Uterus (tissue), 4 donors: Measurements from ENCODE around the gene KLHL24. TPM values are rescaled to one million over a fixed set of nuclear protein-coding genes. Genes with fewer than 3 reads are reported as not detected.
"Not testable (repeated sequence)": the region's sequence is repeated elsewhere in the genome, so short reads cannot be mapped to it uniquely, and the experiment has no call there.

Experiments
- DNase-seq, 2 donors: peaks; one replicate each; pipeline ENCODE4 v3.0.0-alpha.2; 2019 to 2020
- H3K27ac ChIP-seq, 2 donors: fragments of 200-600 bp; sonication (generic); 1 replicate in 1 of 2; 2 replicates in 1 of 2; pipeline ENCODE4 v1.5.1; 2016 to 2018
- H3K27me3 ChIP-seq, 2 donors: fragments of 200-600 bp; sonication (generic); one replicate each; pipeline ENCODE4 v1.5.1; 2018 to 2019; ENCODE audit warnings: control low read depth in 1 of 2
- H3K36me3 ChIP-seq, 2 donors: fragments of 200-600 bp; sonication (generic); one replicate each; pipeline ENCODE4 v1.5.1; 2019; ENCODE audit warnings: control low read depth in 1 of 2
- H3K4me1 ChIP-seq, 2 donors: fragments of 200-600 bp; sonication (generic); one replicate each; pipeline ENCODE4 v1.5.1; 2018 to 2019; ENCODE audit warnings: control low read depth in 1 of 2
- H3K4me3 ChIP-seq, 2 donors: fragments of 200-600 bp; sonication (generic); 1 replicate in 1 of 2; 2 replicates in 1 of 2; pipeline ENCODE4 v1.5.1; 2018 to 2019; ENCODE audit warnings: mild to moderate bottlenecking in 1 of 2
- H3K9me3 ChIP-seq, 2 donors: fragments of 200-600 bp; sonication (generic); one replicate each; pipeline ENCODE4 v1.5.1; 2019; ENCODE audit warnings: control low read depth in 1 of 2
- POLR2A ChIP-seq, 2 donors: fragments of 450-650 bp; IDR thresholded peaks; one replicate each; pipeline ENCODE4 v1.6.1; 2016; ENCODE audit warnings: antibody characterized with exemption in 2 of 2, mild to moderate bottlenecking in 1 of 2, moderate library complexity in 1 of 2
- intact Hi-C: fragments of 100-400 bp; cut with DNase I; formaldehyde crosslinking; loops from one replicate; pipeline ENCODE4 v1.15.1; 2023; ENCODE audit warnings: low total_unique reads
- total RNA-seq, 4 donors: library from RNA; depleted of rRNA in 3 of 4; stranded (reverse); fragments of >200 nt in 3 of 4; gene quantifications; one replicate each; pipeline versions ENCODE4 v1.1.0 to v1.2.4, GENCODE V29; 2014 to 2023
- TF ChIP-seq, protein P1 (sequence below), 4 experiments: fragments of 200-600 bp in 2 of 4; fragments of 450-650 bp in 2 of 4; sonication (generic) in 2 of 4; IDR thresholded peaks; one replicate each; pipeline ENCODE4 v1.5.1; 2016 to 2019; ENCODE audit warnings: antibody characterized with exemption in 4 of 4, mild to moderate bottlenecking in 2 of 4, moderate library complexity in 1 of 4
- donor health status: DM: yes; HTN: yes; CAD: no.

The KLHL24 gene
- total RNA-seq, 4 donors from 2014 or later, result 69.1 to 231 (median 146) TPM

DNA sequence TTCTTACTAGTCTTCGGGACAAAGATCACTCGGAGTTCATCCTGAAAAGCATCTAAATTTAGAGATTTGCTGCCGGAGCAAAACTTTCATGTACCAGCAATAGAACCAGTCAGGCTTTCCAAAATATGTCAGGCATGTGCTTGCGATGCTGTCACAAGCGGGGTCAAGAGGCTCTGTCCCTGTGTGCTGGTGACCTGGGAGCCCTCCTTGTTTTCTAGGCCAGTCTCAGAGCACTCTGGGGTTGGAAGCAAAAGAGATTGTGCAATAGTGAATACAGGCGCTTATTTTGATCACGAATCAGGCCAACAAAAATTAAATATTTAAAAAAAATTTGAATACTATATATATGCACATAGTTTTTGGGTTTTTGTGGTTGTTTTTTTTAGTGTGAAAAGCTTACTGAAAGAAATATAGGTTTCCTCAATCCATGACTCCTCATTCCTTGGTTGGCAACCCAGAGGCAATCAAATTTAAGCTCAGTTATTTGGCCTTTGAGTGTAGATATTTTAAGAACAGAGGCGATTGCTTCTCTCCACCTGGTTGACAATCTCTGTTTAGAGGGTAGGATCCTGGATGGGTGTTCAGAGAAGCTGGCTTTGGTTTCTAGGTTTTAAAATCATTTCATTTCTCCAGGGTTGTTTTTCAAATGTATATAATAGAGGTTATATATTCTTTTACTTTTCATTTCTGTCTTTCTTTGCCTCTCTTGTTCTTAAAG is 8.4 kb upstream of the KLHL24 start:
- TF ChIP-seq POLR2A (IDR thresholded peaks at IDR 0.05), result no peak
- TF ChIP-seq, protein P1, sequence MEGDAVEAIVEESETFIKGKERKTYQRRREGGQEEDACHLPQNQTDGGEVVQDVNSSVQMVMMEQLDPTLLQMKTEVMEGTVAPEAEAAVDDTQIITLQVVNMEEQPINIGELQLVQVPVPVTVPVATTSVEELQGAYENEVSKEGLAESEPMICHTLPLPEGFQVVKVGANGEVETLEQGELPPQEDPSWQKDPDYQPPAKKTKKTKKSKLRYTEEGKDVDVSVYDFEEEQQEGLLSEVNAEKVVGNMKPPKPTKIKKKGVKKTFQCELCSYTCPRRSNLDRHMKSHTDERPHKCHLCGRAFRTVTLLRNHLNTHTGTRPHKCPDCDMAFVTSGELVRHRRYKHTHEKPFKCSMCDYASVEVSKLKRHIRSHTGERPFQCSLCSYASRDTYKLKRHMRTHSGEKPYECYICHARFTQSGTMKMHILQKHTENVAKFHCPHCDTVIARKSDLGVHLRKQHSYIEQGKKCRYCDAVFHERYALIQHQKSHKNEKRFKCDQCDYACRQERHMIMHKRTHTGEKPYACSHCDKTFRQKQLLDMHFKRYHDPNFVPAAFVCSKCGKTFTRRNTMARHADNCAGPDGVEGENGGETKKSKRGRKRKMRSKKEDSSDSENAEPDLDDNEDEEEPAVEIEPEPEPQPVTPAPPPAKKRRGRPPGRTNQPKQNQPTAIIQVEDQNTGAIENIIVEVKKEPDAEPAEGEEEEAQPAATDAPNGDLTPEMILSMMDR (IDR thresholded peaks at IDR 0.05), result no peak
- no peak overlapping the region for H3K27ac ChIP-seq
- no peak overlapping the region for H3K4me3 ChIP-seq
- DNase-seq, result peak in 1 of 2 donors; percentile 29
- no peaks in the 10 kb centered on the region for H3K4me1 ChIP-seq
- no peaks in the 10 kb centered on the region for H3K36me3 ChIP-seq
- no peaks in the 10 kb centered on the region for H3K27me3 ChIP-seq
- H3K9me3 ChIP-seq, result no peaks in the 10 kb centered on the region
- intact Hi-C loops, result no loop called here

DNA sequence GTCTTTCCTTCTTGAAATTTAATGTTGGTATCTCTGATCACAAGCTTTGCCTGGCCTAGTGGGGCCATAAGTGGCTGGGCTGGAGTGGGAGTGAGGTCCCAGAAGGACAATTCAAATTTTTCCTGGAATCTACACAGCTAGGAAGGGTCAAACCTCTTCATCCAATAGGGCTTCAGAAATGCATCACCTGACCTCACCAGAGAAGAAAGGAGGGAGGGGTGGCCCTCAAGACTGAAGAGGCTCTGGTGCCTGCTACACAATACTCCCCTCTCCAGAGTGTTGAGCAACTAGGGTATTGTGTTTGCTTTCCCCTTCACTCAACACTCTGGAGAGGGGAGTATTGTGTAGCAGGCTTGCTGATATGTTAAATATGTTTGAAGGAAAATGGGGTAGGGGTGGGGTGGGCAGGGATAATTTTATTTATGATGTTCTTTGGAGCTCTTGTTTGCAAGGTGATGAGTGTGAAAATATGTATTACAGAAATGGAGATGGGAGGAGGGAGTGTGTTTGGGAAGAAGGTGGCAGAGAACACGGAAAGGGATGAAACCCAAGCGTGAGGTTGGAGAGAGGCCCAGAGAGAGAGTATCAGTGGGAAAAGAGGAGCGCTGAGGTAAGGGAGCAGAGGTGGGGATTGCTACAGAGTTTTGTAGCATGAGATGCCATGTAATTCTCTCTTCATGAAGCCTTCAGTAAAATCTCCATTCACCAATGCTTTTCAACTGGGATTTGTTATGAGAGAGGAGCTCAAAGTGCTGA is 5.7 kb upstream of the KLHL24 start:
- Histone ChIP-seq H3K9me3 (no peaks in the 10 kb centered on the region), H3K36me3 (no peaks in the 10 kb centered on the region), H3K4me3 (no peak overlapping the region), H3K4me1 (no peaks in the 10 kb centered on the region), H3K27ac (no peak overlapping the region), H3K27me3 (no peaks in the 10 kb centered on the region)
- no peak for DNase-seq
- no peak for TF ChIP-seq POLR2A (IDR thresholded peaks at IDR 0.05)
- TF ChIP-seq, protein P1 (IDR thresholded peaks at IDR 0.05), result no peak
- intact Hi-C loops, result no loop called here

DNA sequence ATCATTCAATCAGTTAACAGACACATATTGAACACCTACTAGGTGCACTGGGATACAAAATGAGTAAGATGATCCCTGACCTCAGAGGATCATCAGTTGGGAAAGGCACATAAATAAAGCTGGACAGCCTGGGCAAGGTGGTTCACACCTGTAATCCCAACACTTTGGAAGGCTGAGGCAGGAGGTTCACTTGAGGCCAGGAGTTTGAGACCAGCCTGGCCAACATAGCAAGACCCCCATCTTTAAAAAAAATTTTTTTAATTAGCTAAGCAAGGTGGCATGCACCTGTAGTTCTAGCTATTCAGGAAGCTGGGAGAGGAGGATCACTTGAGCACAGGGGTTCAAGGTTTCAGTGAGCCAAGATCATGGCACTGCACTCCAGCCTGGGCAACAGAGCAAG is 3.7 kb upstream of the KLHL24 start:
- Histone ChIP-seq H3K9me3 (no peaks in the 10 kb centered on the region), H3K4me1 (no peaks in the 10 kb centered on the region), H3K27ac (no peak overlapping the region), H3K4me3 (no peak overlapping the region), H3K36me3 (no peaks in the 10 kb centered on the region), H3K27me3 (no peaks in the 10 kb centered on the region)
- DNase-seq, result no peak
- intact Hi-C loops, result no loop called here
- no peak for TF ChIP-seq POLR2A (IDR thresholded peaks at IDR 0.05)
- TF ChIP-seq, protein P1 (IDR thresholded peaks at IDR 0.05), result no peak

DNA sequence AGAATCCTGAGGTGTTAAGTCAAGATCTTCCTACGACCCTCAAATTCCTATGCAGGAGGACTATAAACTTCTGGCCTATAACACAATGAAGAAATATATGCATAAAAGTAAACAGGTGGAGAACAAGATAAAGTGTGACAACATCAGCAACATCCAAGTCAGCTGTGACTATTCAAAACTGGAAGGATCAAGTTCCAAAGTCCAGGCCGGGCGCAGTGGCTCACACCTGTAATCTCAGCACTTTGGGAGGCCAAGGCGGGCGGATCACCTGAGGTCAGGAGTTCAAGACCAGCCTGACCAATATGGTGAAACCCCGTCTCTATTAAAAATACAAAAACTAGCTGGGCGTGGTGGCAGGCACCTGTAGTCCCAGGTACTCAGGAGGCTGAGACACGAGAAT is 2.7 kb upstream of the KLHL24 start:
- DNase-seq, result not testable (repeated sequence)

DNA sequence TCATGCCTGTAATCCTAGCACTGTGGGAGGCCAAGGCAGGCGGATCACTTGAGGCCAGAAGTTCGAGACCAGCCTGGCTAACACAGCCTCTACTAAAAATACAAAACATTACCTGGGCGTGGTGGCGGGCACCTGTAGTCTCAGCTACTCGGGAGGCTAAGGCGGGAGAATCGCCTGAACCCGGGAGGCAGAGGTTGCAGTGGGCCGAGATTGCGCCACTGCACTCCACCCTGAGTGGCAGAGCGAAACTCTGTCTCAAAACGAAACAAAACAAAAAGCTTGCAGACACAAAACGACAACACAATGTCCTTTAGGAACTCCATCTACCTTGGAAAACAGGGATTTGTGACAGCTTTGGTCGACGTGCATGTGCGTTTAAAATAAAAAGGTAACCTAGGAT is 716 bp upstream of the KLHL24 start:
- Histone ChIP-seq H3K27ac (peak overlapping the region; percentile 95 to 100), H3K4me1 (no peaks in the 10 kb centered on the region), H3K27me3 (no peaks in the 10 kb centered on the region), H3K4me3 (peak overlapping the region in 1 of 2 donors; percentile 97), H3K36me3 (no peaks in the 10 kb centered on the region), H3K9me3 (no peaks in the 10 kb centered on the region)
- DNase-seq, result peak in 1 of 2 donors; percentile 19
- TF ChIP-seq POLR2A (IDR thresholded peaks at IDR 0.05), result no peak
- TF ChIP-seq, protein P1 (IDR thresholded peaks at IDR 0.05), result no peak
- intact Hi-C loops, result no loop called here

More for the DNA sequence above, 2.7 kb upstream of the KLHL24 start:
- H3K4me3 ChIP-seq, H3K27me3 ChIP-seq, intact Hi-C loops, H3K27ac ChIP-seq, H3K4me1 ChIP-seq, H3K9me3 ChIP-seq, H3K36me3 ChIP-seq: not testable (repeated sequence)
